ENCODE data around the gene SLC6A1.

SLC6A1 gene

DNA sequence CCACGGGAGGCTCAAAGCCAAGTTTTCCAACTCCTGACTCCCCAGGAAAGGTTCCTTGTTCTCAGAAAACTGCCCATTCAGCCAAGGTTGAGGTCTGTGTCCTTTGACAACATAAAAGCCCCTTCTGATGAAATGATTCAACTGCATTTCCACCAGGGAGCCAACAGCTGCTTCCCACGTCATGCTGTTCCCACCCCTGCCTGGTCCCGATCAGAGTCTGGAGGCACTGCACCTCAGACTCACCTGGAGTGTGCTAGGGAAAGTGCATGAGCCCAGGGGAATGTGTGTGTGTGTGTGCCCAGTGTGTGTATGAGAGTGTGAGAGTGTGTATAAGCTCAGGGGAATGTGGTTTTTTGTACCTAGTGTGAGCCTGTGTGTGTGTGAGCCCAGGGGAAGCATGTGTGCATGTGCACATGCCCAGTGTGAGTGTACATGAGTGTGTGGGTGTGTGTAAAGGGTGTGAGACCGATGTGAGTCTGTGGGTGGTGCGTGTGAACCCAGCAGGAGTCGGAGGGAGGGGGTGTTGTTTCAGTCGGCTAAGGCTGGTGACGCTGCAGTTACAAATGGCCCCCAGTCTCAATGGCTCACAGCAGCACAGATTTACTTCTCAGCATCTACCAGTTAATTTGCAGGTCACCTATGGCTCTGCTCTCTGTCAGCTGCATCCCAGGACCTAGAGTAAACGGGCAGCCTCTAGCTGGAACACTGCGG, 20.3 kb upstream of the SLC6A1 start:
- DNase-seq = no peak

DNA sequence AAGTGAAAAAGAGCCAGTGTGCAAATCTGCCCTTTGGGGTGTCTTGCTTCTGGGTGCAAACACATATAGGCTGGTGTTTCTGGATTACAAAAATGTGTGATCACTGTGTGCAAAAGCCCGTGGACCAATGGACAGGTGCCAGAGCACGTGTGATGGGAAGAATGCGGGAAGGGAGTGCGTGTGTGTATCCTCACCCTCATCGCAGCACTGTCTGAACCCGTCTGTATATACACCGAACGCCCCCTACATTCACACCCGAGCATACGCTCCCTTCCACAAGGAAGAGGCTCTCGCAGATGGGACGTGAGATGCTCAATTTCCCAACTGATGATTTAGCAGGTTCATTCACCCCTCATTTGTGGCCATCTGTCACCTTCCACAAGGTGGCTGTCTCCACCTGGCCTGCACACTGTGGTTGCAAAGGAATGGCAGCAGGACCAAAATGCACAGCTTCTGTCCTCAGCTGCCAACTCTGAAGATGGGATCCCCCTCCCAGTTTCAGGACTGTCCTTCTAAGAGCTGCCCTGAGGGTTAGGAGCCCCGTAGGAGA, 19.4 kb upstream of the SLC6A1 start:
- DNase-seq = no peak

DNA sequence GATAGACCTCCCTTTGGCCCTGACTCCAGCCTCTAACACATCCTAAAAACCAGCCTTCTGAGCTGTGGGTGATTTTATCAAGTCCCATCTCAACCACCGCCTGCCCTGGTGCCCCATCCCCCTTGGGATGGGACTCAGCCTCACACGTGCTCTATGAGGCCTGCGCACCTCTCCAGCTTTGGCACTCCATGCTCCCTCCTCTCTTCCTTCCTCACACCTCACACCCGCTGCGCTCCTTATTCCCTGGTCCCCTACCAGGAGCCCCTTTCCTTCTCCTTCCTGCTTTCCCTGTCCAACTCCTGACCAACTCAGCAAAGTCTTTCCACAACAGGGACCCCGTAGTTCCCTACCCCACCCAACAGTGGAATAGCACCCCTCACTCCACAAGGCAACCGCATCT, 18.4 kb upstream of the SLC6A1 start:
- DNase-seq = no peak

DNA sequence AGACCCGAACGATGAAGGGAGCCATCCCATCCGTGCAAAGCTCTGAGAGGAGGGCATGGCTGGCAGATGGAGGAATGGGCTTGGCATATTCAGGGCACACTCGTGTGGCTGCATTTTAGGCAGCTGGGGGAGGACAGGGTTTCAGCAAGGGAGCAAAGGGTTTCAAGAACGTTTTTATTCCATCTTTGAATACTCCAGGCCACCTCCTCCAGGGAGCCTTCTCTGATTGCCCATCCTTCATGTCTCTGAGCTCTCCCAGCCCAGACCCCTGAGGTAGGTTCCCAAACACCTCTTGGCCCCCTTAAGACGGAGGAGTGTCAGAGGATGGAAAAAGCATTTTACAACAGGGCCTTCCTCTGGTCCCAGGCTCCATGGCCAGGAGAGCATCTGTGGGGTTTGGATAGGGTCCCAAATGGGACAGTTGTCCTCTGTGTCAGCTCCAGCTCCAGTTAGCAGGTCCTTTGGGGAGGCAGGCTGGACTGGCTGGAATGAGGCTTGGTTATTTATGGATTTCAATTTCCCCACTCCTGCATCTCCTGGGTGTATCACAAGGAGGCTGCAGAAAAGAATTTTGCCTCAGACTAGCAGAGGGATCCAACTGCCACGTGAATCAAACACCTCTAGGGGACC, 17.7 kb upstream of the SLC6A1 start:
- no peak for DNase-seq

DNA sequence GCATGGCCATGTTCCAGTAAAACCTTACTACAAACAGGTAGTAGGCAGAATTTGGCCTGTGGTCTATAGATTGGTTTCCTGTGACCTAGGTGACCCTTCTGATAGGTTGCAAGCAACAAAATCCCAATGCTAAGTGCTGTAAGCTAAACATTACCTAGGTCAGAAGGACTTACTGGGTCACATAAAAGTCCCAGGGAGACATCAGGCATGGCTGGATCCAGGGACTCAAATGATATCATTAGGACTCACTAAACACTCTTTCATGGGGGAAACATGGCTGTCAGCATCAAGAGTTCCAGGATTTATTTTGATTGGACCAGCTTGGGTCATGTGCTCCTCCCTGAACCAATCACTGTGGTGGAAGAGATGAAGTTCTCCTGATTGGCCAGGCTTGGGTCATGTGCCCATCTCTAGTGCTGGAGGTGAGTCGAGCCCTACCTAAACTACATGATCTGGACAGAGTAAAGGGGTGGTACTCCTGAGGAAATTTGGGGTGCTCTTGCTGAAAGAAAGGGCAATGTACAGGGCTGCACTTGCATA, 16.8 kb upstream of the SLC6A1 start:
- no peak for DNase-seq

DNA sequence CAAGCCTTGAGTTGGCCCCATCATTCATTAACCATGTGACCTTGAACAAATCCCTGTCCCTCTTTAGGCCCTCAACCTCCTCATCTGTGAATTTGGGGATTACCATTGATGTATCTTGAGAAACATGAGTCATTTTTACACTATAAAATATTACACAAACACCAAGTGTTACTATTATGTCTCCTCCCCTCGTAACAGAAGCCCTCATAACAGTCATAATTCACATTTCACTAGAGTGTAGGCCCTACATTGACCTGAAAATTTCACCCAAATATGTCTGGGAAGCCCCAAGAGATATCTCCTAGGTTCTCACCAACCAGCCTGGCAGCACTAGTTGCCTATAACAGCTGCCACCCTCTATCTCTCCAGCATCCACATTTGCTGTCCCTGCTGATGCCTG, 15.8 kb upstream of the SLC6A1 start:
- no peak for DNase-seq

DNA sequence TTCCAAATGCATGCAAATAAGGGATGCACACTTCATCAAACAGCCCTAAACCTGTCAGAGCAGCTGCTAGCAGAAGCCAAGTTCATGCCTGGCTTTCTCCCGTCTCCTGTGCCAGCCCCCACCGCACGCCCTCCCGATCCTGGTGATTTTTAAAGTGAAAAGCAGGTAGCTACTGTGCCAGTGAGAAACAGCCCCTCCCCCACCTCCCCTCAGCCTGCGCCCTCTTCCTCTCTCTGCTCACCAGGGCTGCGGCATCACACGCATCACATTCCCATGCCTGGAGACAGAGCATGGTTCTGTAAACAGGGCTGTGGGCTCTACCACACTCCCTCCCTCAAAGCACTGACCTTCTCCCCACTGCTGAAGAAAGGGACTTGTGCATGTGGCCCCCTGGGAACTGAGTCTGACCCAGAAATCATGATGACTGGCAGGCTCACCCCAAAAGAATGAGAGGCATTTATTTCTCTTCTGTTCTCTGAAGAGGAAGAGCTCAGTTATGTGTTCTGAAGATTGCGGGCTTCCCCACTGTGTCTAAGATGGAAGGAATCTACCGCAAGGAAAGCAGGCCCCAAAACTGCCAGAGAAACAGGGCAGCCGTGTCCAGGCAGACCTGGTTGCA, 14.5 kb upstream of the SLC6A1 start:
- DNase-seq = no peak

DNA sequence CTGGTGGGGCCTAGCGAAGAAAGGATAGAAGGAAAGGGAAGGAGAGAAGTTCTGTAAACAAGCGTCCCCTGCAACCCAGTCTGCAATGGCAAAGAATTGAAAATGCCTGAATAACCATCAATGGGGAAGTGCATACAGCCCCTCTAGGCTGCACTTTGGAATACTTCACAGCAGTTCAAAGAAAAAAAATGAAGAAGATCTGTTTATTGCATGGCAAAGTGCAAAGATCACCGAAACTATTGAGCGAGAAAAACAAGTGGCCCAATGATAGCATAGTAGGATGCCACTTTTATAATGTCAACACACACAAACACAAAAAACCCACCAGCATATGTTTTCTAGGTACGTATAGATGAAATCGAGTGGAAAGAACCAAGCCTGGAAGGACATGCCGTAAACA, 13.6 kb upstream of the SLC6A1 start:
- no peak for DNase-seq

DNA sequence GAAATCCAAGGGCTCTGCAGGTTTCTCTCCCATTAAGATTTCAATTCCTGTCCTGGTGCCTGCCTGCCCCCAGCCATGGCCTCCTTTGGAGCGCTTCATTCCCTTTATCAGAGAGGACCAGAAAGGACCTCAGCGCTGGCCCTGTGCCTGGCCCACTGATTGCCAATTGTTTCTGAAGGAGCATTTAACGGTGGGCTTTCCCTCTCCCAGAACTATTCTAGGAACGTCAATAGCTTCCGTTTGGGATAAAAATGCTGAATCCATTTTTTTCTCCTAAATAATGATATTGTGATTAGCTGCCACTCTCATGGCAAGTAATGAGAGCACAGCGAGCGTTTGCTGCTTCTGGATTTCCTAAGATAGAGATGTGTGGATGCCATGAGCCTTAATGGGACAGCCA, 12.2 kb upstream of the SLC6A1 start:
- DNase-seq = no peak

DNA sequence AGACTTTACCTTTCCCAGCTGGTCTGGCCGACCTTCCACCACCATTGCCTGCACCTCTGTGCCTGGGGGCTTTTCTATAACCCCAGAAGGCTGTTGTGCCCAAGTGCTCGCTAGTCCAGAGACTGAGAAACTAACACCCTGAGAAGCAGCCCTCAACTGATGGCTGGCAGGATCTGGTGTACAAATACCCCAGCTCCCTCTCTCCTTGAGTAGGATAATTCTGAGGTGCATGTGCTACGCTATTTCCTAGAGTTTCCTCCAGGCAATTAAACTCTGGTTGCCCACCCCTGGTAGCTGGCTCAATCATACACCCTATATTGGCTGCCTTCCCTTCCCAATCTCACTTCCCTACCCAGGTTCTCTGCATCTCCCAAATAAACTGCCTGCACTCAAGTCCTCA, 11.5 kb upstream of the SLC6A1 start:
- no peak for DNase-seq

DNA sequence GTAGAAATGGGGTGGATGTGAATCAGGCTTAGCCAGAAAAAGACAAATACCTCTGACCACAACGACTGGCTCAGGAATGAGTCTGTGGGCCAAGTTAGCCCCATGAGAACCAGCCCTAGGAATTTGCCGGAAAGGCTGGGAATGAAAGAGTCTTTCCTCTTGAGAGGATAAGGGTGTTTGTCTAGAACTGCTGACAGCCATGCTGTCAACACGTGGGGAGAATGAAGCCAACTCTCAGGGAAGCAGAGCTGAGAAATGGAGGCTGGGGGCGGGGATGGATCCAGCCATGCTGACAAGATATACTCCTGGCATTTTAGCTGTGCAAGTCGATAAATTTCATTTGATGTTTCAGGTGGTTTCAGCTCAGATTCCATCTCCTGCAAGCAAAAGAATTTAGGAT, 10.6 kb upstream of the SLC6A1 start:
- DNase-seq = no peak

DNA sequence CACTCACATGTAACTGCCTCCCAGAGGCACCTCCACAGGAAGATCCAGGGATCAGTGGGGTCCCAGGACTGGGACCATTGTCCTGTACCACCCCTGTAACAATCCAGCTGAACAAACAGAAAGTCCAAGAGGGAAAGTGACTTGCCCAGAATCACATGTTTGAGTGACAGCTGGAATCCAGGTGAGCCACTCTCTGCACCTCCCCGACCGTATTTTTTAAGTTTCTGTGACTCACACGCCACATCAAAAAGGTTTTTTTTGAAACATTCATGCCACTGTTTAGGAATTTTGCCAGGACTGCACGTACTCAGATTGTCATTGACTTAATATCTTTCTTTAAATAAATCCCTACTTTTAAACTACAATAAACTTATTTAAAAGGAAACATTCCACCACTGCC, 9.8 kb upstream of the SLC6A1 start:
- no peak for DNase-seq

DNA sequence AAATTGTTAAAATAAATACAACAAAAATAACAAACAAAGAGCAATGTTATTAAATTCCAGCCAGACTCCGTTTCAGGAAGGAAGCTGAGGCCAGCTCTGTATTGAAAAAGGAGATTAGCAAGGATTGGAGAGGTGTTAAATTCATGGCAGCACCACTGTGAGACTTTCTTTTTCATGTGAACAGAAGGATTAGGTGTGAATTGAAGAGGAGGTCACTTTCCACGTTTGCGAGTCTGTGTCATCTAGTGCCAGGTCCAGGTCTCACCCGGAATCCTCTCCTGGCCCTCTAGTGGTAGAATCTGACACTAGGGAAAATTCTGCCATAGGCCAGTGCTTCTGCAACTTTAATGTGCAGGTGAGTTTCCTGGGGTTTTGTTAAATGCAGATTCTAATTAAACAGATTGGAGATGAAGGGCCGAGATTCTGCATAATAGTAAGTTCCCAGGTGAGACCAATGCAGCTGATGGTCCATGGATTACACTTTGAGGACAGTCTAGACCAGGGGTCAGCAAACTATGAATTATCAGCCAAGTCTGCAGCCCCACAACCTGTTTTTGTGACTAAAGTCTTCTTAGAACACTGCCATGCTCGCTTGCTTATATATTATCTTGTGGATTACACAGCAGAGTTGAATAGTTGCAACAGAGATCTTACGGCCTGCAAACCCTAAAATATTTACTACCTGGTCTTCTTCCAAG, 9.2 kb upstream of the SLC6A1 start:
- peak; percentile 55 for DNase-seq

DNA sequence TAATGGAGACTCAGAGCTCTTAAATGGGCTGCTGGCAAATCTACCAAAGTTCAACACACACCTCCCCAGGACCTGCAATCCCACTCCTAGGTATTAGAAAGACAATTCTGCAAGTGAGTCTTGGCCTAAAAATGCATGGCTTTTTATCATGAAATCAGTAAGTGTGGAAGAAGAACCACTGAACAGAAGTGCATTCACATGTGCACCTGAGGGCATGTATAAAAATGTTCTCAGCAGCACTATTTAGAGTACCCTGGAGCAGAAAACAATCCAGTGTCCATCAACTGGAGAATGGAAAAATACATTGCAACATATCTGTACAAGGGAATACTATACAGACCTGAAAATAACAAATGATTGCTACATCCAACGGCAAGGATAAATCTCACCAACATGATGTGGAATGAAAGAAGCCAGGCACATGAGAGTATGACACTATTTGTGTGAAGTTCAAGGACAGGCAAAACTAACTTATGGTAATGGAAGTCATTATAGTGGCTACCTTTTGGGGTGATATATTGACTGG, 8.1 kb upstream of the SLC6A1 start:
- no peak for DNase-seq

DNA sequence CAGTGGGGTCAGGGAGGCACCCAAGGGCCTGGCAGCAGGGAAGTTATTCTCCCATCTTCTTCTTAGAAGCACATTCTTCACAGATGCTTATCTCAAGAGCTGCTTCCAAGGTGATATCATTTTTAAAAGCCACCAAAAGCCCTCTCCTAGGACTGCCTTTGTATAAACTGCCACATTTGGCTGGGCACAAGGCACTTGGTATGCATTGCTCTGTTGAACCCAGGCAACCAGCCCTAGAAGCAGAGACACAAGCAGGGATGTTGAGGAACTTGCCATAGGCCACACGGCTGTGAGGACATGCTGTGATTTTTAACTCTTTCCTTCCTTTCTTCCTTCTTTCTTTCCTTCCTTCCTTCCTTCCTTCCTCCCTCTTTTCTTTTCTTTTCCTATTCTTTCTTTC, 7.4 kb upstream of the SLC6A1 start:
- DNase-seq = no peak

DNA sequence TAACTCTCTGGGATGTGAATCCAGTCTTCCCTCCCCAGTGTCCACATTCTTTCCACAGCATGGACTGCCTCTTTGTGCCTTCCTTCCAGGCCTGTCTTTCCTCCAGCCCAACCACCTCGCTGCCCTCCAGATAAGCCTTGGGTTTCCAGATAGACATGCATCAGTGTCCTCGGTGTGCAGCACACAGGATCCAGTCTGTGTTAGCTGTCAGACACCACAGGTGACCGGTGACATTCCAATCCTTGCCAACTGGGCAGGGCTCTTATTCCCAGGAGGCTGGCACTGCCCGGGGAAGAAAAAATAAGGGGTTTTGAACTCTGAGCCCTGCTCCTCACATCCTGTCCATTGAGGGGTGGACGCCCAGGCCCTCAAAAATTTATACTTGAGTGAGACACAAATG, 6.0 kb upstream of the SLC6A1 start:
- DNase-seq = no peak

DNA sequence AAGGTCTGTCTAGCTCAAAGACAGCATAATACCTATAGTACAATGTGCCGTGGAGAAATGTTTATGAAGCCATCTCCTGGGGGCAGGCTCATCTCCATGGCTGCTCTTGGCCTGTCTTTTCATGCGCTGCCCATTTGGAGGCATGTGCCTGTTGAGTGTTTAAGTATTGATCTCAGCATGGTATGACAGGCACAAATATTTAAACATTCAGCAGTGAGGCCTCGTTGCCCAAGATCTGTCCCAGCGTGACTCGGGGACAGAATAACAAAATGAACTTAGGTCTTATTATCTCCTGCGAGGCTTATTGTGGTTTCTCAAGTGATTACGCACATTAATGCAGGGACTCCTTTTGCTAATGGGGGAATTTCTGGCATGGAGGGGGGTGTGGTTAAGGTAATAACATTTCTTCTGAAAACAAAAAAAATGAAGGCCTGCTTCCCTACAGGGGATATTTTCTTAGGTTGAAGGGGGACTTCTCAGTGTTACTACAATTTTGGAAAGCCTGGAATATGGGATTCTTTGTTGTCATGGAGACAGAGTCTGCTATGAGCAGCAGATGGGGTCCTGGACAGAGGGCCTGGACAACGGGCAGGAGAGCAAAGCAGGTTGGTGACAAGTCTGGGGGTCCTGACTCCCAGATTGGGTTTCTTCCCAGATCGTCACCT, 4.4 kb upstream of the SLC6A1 start:
- no peak for DNase-seq

DNA sequence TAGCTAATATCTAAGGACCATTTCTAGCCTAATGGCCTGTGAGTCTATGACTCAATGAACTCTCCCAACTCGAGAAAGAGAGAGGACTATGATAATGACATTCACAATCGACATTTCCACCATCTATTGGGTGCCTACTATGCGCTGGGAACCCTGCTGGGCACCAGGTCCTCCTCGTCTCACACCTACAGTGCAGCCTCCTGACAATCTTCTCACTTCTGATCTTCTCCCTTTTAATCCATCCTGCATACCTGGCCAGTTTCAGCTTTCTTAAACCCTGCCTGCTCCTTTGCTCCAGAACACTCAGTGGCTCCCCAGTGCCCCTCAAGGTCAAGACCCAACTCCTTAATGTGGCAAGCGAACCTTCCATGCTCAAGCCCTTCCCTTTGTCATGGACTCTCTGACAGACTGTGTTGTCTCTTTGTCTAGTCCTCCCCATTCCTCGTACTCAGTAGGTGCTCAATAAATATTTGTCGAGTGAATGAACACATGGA, 3.5 kb upstream of the SLC6A1 start:
- DNase-seq = no peak

DNA sequence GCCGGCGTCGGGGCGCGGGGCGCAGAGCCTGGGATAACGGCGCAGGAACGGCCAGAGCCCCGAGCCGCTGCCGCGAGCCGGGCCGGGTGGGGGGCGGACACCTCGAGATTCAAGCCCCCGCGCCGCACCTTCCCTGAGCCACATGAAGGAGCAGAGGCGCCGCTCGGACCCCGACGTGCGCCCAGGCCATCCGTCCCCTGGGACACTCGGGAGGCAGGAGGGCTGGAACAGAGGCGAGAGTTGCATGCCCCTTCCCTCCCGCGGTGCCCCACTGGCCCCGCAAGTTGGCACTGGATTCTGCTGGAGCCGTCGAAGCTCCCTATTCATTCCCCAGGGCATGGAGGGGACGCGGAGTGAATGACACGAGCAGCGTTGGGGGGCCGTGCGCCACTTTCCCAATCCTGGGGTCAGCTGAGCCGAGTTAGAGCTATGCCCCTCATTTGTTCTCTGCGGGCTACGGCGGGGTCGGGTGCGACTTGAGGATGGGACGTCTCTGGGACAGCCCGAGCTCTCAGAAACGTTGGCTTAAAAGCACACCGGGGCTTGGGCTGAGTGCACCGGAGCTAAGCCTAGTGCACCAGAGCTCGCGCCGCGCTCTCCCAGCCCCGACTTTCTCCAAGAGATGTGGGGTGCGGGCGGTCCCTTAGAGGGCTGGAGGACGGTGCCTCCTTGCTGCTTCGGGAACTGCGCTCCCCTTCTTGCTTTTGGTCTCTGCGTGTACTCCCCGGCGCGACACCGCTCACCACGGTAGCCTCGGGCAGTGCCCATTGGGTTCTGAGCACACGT, 588 bp downstream of the SLC6A1 start:
- DNase-seq = no peak

DNA sequence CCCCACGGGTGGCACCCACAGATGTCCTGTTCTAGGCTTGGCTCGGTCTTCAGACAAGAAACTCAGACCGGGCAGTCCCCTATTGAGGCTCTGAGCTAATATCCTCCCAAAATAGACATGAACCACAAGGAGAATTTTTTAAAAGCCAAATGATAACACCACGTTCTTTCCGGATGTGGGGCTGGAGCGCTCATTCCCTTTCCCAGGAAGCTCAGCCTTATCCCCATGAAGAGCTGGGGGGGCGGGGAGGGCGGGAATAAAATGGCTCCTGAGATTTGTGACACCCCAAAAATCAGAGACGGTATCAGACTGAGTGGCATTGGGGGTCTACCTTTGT, 1.1 kb downstream of the SLC6A1 start:
- no peak for DNase-seq

DNA sequence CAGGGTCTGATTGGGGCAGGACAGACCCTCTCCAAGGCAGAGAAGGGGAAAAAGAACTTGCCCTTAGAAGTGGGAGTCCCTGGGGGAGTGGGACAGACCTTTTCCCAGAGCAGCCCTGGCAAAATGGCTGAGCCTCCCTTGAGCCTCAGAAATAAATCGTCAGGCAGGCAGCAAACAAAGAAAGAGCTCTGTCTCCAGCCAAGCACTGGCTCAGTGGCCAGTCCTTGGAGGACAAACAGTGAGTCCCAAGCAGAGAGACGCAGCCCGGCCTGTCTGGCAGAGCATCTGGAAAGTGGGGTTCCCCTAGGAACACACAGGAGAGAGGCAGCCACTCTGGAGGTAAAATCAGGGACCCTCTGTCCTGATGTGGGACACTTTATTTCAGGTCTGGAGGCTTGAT, 1.8 kb downstream of the SLC6A1 start:
- DNase-seq = no peak

DNA sequence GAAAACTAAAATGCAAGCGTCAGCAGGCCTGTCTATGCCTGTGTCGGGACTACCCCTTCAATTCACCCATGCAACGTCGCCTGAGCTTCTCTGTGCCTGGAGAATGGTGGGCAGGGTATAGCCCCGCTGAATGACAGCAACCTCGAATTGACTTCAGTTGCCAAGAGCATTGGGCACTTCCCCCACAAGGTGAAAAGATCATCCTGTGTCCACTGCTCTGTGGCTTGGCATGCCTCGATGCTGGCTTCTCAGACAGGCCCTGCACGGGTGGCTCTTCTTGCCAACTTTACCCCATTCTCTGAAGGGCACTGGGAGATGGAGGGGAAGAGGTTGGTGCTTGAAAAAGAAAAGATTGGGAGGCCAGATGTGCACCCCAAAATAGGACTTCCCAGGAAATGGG, 3.3 kb downstream of the SLC6A1 start:
- DNase-seq = no peak
